ENCODE data around the gene NTRK3. TPM values are rescaled to one million over a fixed set of nuclear protein-coding genes. Genes with fewer than 3 reads are reported as not detected.
A peak's percentile ranks its signal among the peaks of the same experiment; 100 is the strongest.

Gene NTRK3
- total and polyA plus RNA-seq, 12 donors = 0.45 to 5.6 (median 2.3) TPM

- WGBS, 2 donors = 50 to 52% methylated on average over 8 of the region's 8 CpGs
- Histone ChIP-seq H3K4me3 (no peak overlapping the region), H3K9me3 (peaks cover 0 to 6% (median 0%) of the 10 kb centered on the region in 11 donors)
Measured at GRCh38 chr15:88238618-88239430, 17.7 kb downstream of the NTRK3 start.

GRCh38 chr15:88234711-88235110 lies 21.8 kb downstream of the NTRK3 start:
- WGBS, 2 donors = 81 to 85% methylated on average over 8 of the region's 8 CpGs
- no peak for ATAC-seq
- intact Hi-C loops (cut with DNase I) = no loop called here

More at GRCh38 chr15:88238618-88239430, 17.7 kb downstream of the NTRK3 start:
- no peak overlapping the region for H3K27ac ChIP-seq
- intact Hi-C loops (cut with DNase I) = no loop called here
- TF ChIP-seq CTCF (IDR thresholded peaks at IDR 0.05) = no peak
- peaks cover 0 to 6% (median 0%) of the 10 kb centered on the region in 7 donors for H3K27me3 ChIP-seq
- H3K4me1 ChIP-seq = no peaks in the 10 kb centered on the region
- peak in 2 of 8 donors; percentile 11 to 74 for ATAC-seq
- no peaks in the 10 kb centered on the region for H3K36me3 ChIP-seq
- DNase-seq = no peak

GRCh38 chr15:88233921-88234320 lies 22.6 kb downstream of the NTRK3 start:
- DNase-seq (no peak), ATAC-seq (no peak)
- intact Hi-C loops (cut with DNase I) = no loop called here
- Histone ChIP-seq H3K9me3 (peaks cover 0 to 6% (median 0%) of the 10 kb centered on the region in 11 donors), H3K4me3 (no peak overlapping the region), H3K4me1 (no peaks in the 10 kb centered on the region), H3K27me3 (peaks cover 0 to 9% (median 3%) of the 10 kb centered on the region in 7 donors), H3K27ac (no peak overlapping the region), H3K36me3 (no peaks in the 10 kb centered on the region)
- 85 to 87% methylated on average over 9 of the region's 9 CpGs for WGBS, 2 donors
- no peak for TF ChIP-seq CTCF (IDR thresholded peaks at IDR 0.05)

More at GRCh38 chr15:88234711-88235110, 21.8 kb downstream of the NTRK3 start:
- no peak for DNase-seq
- Histone ChIP-seq H3K4me1 (no peaks in the 10 kb centered on the region), H3K27ac (no peak overlapping the region), H3K27me3 (peaks cover 0 to 9% (median 1%) of the 10 kb centered on the region in 7 donors), H3K36me3 (no peaks in the 10 kb centered on the region), H3K4me3 (no peak overlapping the region), H3K9me3 (peaks cover 0 to 6% (median 0%) of the 10 kb centered on the region in 11 donors)
- no peak for TF ChIP-seq CTCF (IDR thresholded peaks at IDR 0.05)

GRCh38 chr15:88232771-88233201 lies 23.8 kb downstream of the NTRK3 start:
- H3K9me3 ChIP-seq = peaks cover 0 to 1% (median 0%) of the 10 kb centered on the region in 11 donors
- ATAC-seq (no peak), DNase-seq (no peak)
- 71 to 81% methylated on average over 4 of the region's 4 CpGs for WGBS, 2 donors
- no peaks in the 10 kb centered on the region for H3K36me3 ChIP-seq
- H3K4me3 ChIP-seq = no peak overlapping the region
- H3K27me3 ChIP-seq = peaks cover 0 to 12% (median 3%) of the 10 kb centered on the region in 7 donors
- H3K27ac ChIP-seq = no peak overlapping the region
- TF ChIP-seq CTCF (IDR thresholded peaks at IDR 0.05) = no peak
- H3K4me1 ChIP-seq = no peaks in the 10 kb centered on the region
- intact Hi-C loops (cut with DNase I) = no loop called here
